ENCODE results near the gene PLCB1.

PLCB1 gene

DNA sequence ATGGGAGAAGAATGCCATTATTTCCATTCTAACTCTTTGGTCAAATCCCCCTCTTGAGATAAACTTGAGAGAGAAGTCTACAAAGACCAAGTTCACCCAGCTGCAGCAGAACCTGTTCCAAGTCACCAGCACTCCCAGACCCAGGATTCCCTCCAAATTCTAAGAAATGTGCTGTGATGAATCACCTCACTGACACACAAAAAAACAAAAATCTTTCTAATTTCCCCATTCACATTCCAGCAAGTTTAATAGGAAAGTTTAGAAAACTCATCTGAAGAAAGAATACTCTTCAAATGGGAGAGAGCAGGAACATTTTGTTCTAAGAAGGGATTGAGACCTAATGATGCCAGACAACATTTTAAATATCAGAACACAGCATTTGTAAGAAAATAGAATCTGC lies 723.2 kb downstream of the PLCB1 start:
- Histone ChIP-seq H3K4me1 (peaks cover 0 to 45% (median 14%) of the 10 kb centered on the region in 4 donors), H3K27ac (peak overlapping the region; percentile 52 to 66), H3K27me3 (no peaks in the 10 kb centered on the region), H3K36me3 (no peaks in the 10 kb centered on the region), H3K9me3 (no peaks in the 10 kb centered on the region), H3K4me3 (no peak overlapping the region)
- TF ChIP-seq, protein P1, sequence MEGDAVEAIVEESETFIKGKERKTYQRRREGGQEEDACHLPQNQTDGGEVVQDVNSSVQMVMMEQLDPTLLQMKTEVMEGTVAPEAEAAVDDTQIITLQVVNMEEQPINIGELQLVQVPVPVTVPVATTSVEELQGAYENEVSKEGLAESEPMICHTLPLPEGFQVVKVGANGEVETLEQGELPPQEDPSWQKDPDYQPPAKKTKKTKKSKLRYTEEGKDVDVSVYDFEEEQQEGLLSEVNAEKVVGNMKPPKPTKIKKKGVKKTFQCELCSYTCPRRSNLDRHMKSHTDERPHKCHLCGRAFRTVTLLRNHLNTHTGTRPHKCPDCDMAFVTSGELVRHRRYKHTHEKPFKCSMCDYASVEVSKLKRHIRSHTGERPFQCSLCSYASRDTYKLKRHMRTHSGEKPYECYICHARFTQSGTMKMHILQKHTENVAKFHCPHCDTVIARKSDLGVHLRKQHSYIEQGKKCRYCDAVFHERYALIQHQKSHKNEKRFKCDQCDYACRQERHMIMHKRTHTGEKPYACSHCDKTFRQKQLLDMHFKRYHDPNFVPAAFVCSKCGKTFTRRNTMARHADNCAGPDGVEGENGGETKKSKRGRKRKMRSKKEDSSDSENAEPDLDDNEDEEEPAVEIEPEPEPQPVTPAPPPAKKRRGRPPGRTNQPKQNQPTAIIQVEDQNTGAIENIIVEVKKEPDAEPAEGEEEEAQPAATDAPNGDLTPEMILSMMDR (IDR thresholded peaks at IDR 0.05): no peak
- intact Hi-C loops (cut with DNase I; ENCODE audit: low total_unique reads): loop anchor here (2.0 to 10.0 kb wide), 3 partner anchors 209 to 537 kb away; partner anchors contain the start of gene PLCB4
- no peak for DNase-seq

DNA sequence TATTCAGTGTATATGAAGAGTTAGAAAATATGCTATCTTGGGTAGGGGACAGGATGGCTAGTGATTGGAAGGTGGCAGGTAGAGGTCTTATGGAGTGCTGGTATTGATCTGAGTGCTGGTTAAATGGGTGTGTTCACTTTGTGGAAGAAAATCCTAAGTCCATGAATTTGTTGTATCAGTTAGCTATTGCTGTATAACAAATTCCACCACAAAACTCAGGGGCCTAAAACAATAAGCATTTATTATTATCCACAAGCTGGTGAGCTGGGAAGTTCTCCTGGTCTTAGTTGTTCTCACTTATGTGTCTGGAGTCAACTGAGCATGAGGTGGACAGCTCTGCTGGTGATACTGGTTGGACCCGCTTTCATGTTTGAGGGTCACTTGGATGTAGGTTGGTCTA lies 724.6 kb downstream of the PLCB1 start:
- intact Hi-C loops (cut with DNase I; ENCODE audit: low total_unique reads): loop anchor here (10.0 kb wide), 2 partner anchors 208 to 498 kb away; partner anchors contain the start of gene PLCB4

DNA sequence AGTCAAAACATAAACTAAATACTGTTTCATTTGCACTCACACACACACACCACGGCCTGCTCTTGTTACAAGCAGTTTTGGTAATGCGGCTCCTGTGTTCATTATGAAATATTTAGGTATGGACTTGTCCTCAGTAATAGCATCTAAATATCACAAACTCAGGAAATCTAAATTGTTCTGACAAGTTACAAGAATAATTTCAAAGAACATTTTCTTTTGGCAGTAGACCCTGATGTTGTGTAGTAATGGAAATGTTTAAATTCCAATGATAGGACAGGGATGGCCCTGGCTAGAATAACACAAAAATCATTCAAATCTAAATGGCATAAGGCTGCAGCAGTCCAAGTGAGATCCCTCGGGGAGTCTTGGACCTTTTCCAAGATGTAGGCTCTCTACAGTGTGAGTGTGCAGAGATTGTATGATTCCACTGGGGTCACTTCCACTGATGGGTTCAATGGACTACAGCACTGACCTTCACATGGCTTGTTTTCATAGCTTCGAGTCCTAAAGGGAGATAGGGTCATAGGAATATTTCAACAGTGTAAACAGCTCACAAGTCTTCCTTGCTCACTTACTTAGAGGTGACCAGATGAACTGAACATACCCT lies 726.2 kb downstream of the PLCB1 start:
- H3K4me1 ChIP-seq: peaks cover 0 to 45% (median 14%) of the 10 kb centered on the region in 4 donors
- no peaks in the 10 kb centered on the region for H3K9me3 ChIP-seq
- intact Hi-C loops (cut with DNase I; ENCODE audit: low total_unique reads): loop anchor here (10.0 kb wide), 2 partner anchors 207 to 497 kb away; partner anchors contain the start of gene PLCB4
- H3K36me3 ChIP-seq: no peaks in the 10 kb centered on the region
- H3K27me3 ChIP-seq: no peaks in the 10 kb centered on the region
- no peak for DNase-seq
- no peak overlapping the region for H3K4me3 ChIP-seq
- TF ChIP-seq, protein P1 (IDR thresholded peaks at IDR 0.05): no peak
- peak overlapping the region; percentile 6 to 42 for H3K27ac ChIP-seq

More for the DNA sequence above, 724.6 kb downstream of the PLCB1 start:
- Histone ChIP-seq H3K4me1 (peaks cover 0 to 45% (median 14%) of the 10 kb centered on the region in 4 donors), H3K27me3 (no peaks in the 10 kb centered on the region), H3K9me3 (no peaks in the 10 kb centered on the region), H3K4me3 (no peak overlapping the region), H3K27ac (peak overlapping the region in 1 of 2 donors; percentile 52), H3K36me3 (no peaks in the 10 kb centered on the region)
- TF ChIP-seq, protein P1 (IDR thresholded peaks at IDR 0.05): no peak
- no peak for DNase-seq

DNA sequence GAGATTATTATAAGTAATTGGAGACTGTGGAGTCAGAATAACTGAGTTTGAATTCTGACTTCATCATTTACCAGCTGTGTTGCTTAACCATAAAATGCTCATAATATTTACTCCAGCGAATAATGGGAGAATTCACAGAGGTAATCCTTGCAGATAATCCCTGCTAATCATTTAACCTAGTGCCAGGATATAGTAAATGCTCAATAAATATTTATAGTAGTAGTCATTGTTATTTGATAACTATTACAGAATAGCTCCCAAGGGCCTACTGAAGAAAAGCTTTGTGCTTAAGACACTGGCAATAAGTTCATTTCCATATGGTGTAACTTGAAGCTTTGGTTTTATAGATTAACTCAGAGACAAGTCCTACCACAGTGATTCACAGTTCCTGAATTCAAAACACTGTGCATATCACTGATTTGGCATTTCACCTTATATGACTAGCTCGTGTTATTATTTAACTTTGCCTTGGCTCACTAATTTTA lies 728.0 kb downstream of the PLCB1 start:
- no peak overlapping the region for H3K4me3 ChIP-seq
- H3K9me3 ChIP-seq: no peaks in the 10 kb centered on the region
- TF ChIP-seq, protein P1 (IDR thresholded peaks at IDR 0.05): no peak
- intact Hi-C loops (cut with DNase I; ENCODE audit: low total_unique reads): no loop called here
- H3K4me1 ChIP-seq: peaks cover 0 to 29% (median 4%) of the 10 kb centered on the region in 4 donors
- no peak overlapping the region for H3K27ac ChIP-seq
- H3K36me3 ChIP-seq: no peaks in the 10 kb centered on the region
- DNase-seq: no peak
- no peaks in the 10 kb centered on the region for H3K27me3 ChIP-seq

DNA sequence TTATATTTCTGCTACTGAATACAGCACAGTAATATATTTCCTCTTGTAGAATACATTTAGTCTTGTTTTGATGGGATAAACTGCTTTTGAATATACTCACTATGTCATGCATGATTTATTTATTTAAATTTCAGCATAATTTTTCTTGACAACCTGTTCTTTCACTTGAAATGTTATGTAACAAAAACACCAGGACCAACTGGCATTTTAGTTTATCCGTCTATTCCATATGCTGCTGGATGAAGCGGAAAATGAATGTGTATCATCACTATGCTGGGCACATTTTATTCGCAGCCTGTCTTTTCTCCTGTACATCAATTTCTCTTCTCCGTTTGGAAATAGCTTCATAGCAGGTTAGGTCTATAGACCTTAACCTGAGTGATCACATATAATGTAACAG lies 730.0 kb downstream of the PLCB1 start:
- peaks cover 0 to 23% (median 0%) of the 10 kb centered on the region in 4 donors for H3K4me1 ChIP-seq
- H3K4me3 ChIP-seq: no peak overlapping the region
- no peaks in the 10 kb centered on the region for H3K9me3 ChIP-seq
- intact Hi-C loops (cut with DNase I; ENCODE audit: low total_unique reads): no loop called here
- no peak overlapping the region for H3K27ac ChIP-seq
- DNase-seq: no peak
- no peaks in the 10 kb centered on the region for H3K27me3 ChIP-seq
- no peaks in the 10 kb centered on the region for H3K36me3 ChIP-seq
- TF ChIP-seq, protein P1 (IDR thresholded peaks at IDR 0.05): no peak
